ENCODE results near the gene NTSR1.

DNA sequence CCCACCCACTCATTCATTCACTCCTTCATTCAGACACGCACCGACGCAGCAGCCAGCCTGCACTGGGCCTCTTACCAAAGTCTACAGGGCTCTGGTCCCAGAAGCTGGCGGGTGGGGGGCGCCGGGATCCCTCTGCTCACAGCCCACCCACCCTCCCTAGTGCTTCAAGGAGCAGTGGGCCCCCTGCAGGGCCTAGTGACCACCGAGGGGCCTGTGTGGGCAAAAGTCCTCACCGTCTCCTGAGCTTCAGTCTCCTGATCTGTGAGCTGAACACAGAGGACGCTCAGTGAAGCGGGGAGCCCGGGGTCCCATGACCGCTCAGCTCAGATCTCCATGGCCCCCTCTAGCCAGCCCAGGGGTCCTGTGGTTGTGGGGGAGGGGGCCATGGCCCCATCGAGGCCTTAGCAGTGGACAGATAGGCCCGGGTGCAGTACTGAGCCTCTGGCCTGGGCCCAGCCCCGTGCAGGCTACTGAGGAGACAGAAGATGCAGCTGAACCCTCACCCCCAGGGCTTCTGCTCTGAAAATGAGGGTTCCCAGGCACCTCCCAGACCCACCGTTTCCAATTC is 54.2 kb downstream of the NTSR1 start:
- TF ChIP-seq, protein P1, sequence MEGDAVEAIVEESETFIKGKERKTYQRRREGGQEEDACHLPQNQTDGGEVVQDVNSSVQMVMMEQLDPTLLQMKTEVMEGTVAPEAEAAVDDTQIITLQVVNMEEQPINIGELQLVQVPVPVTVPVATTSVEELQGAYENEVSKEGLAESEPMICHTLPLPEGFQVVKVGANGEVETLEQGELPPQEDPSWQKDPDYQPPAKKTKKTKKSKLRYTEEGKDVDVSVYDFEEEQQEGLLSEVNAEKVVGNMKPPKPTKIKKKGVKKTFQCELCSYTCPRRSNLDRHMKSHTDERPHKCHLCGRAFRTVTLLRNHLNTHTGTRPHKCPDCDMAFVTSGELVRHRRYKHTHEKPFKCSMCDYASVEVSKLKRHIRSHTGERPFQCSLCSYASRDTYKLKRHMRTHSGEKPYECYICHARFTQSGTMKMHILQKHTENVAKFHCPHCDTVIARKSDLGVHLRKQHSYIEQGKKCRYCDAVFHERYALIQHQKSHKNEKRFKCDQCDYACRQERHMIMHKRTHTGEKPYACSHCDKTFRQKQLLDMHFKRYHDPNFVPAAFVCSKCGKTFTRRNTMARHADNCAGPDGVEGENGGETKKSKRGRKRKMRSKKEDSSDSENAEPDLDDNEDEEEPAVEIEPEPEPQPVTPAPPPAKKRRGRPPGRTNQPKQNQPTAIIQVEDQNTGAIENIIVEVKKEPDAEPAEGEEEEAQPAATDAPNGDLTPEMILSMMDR (IDR thresholded peaks at IDR 0.05): no peak
- TF ChIP-seq EZH2 (IDR thresholded peaks at IDR 0.05; ENCODE audit: borderline replicate concordance, insufficient read depth, low read depth, low read length, poor library complexity, severe bottlenecking): no peak

Measured in B cell (primary cell).